IMR-90 (cell line): ENCODE measurements around the gene CDC42BPG. TPM values are rescaled to one million over a fixed set of nuclear protein-coding genes. Genes with fewer than 3 reads are reported as not detected.

Source experiments
- ATAC-seq: fragments of 200-7000 bp; cut with Tn5 transposase; 2 replicates; pipeline ENCODE4 v1.9.1; 2020; ENCODE audit warnings: low read depth, mild to moderate bottlenecking, moderate library complexity
- BruUV-seq: library from RNA; stranded (reverse); fragments of 400-500 nt; replicated peaks from 2 replicates; lab custom pipeline; 2021; lab: Mats Ljungman, UMichigan
- CTCF ChIA-PET: fragments of 300-600 bp; formaldehyde crosslinking; extraction: SDS; loops from one replicate; lab custom pipeline; 2021; ENCODE audit warnings: antibody characterized with exemption; lab: Yijun Ruan, JAX
- POLR2A ChIA-PET: fragments of 300-600 bp; sonication (Branson Sonifier 250); formaldehyde crosslinking; loops from one replicate; lab custom pipeline; 2022; ENCODE audit warnings: antibody characterized with exemption; ENCODE audit not compliant: unreplicated experiment; lab: Charles Lee
- DNase-seq: peaks from one replicate; pipeline ENCODE4 v3.0.0; 2013
- H2AFZ ChIP-seq: replicated peaks from 2 replicates; pipeline ENCODE3; 2013; ENCODE audit warnings: low read length, mild to moderate bottlenecking; ENCODE audit not compliant: poor library complexity
- H2AK5ac ChIP-seq: 2 replicates; pipeline ENCODE4 v1.6.1; 2013; ENCODE audit warnings: low read depth, low read length, inconsistent platforms
- H2AK9ac ChIP-seq: replicated peaks from 2 replicates; pipeline ENCODE3; 2013; ENCODE audit warnings: mild to moderate bottlenecking, low read depth, low read length, moderate library complexity; ENCODE audit not compliant: poor library complexity
- H2BK120ac ChIP-seq: 2 replicates; pipeline ENCODE4 v1.6.1; 2013; ENCODE audit warnings: low read depth, low read length, inconsistent platforms
- H2BK15ac ChIP-seq: 3 replicates; pipeline ENCODE4 v1.6.1; 2013; ENCODE audit warnings: low read depth, low read length, inconsistent platforms
- H2BK20ac ChIP-seq: 2 replicates; pipeline ENCODE4 v1.6.1; 2013; ENCODE audit warnings: low read depth, mild to moderate bottlenecking, inconsistent platforms, low read length, moderate library complexity
- H2BK5ac ChIP-seq: 2 replicates; pipeline ENCODE4 v1.6.1; 2013; ENCODE audit warnings: mild to moderate bottlenecking, low read depth, low read length, inconsistent platforms; ENCODE audit not compliant: poor library complexity, severe bottlenecking
- H3K14ac ChIP-seq: replicated peaks from 2 replicates; pipeline ENCODE4 v1.6.1; 2013; ENCODE audit warnings: low read depth, low read length, inconsistent platforms
- H3K18ac ChIP-seq: 2 replicates; pipeline ENCODE4 v1.6.1; 2013; ENCODE audit warnings: low read depth, low read length, control low read depth
- H3K23ac ChIP-seq: 2 replicates; pipeline ENCODE4 v1.6.1; 2013; ENCODE audit warnings: low read depth, low read length, inconsistent platforms
- H3K27ac ChIP-seq: 2 replicates; pipeline ENCODE4 v1.5.1; 2013; ENCODE audit warnings: mild to moderate bottlenecking, control low read depth, low read length; ENCODE audit not compliant: insufficient read depth
- H3K27me3 ChIP-seq: 2 replicates; pipeline ENCODE4 v1.6.1; 2013; ENCODE audit warnings: low read length; ENCODE audit not compliant: control insufficient read depth, insufficient read depth
- H3K36me3 ChIP-seq: 2 replicates; pipeline ENCODE4 v1.6.1; 2013; ENCODE audit warnings: low read length, mixed read lengths; ENCODE audit not compliant: control insufficient read depth, insufficient read depth
- H3K4ac ChIP-seq: 2 replicates; pipeline ENCODE4 v1.6.1; 2013; ENCODE audit warnings: low read depth, low read length, inconsistent platforms
- H3K4me1 ChIP-seq: 2 replicates; pipeline ENCODE4 v1.6.1; 2013; ENCODE audit warnings: low read length, mixed read lengths; ENCODE audit not compliant: control insufficient read depth, insufficient read depth
- H3K4me2 ChIP-seq: 2 replicates; pipeline ENCODE4 v1.6.1; 2013; ENCODE audit warnings: low read depth, mild to moderate bottlenecking, control low read depth, low read length, moderate library complexity
- H3K4me3 ChIP-seq: 2 replicates; pipeline ENCODE4 v1.5.1; 2013; ENCODE audit warnings: low read depth, mild to moderate bottlenecking, control low read depth, low read length, moderate library complexity; ENCODE audit not compliant: insufficient read depth
- H3K56ac ChIP-seq: 2 replicates; pipeline ENCODE4 v1.6.1; 2013; ENCODE audit warnings: low read length, inconsistent platforms; ENCODE audit not compliant: insufficient read depth; ENCODE audit errors: extremely low read depth
- H3K79me1 ChIP-seq, 2 experiments: 2 replicates each; pipeline ENCODE4 v1.6.1; 2013; ENCODE audit warnings: low read length in 2 of 2, inconsistent platforms in 1 of 2, low read depth in 1 of 2
- H3K9ac ChIP-seq: 2 replicates; pipeline ENCODE4 v1.6.1; 2013; ENCODE audit warnings: low read depth, low read length, control low read depth
- H3K9me1 ChIP-seq: 2 replicates; pipeline ENCODE4 v1.6.1; 2013; ENCODE audit warnings: low read length, inconsistent platforms; ENCODE audit not compliant: insufficient read depth
- H3K9me3 ChIP-seq: 2 replicates; pipeline ENCODE4 v1.6.1; 2013; ENCODE audit warnings: low read length; ENCODE audit not compliant: control insufficient read depth, insufficient read depth
- H4K20me1 ChIP-seq: 2 replicates; pipeline ENCODE4 v1.6.1; 2013; ENCODE audit warnings: low read length, inconsistent platforms; ENCODE audit not compliant: insufficient read depth
- H4K5ac ChIP-seq: 2 replicates; pipeline ENCODE4 v1.6.1; 2013; ENCODE audit warnings: mild to moderate bottlenecking, low read depth, low read length, control low read depth
- H4K8ac ChIP-seq, 2 experiments: 2 replicates each; pipeline ENCODE4 v1.6.1; 2013; ENCODE audit warnings: low read depth in 2 of 2, low read length in 2 of 2, control low read depth in 1 of 2, inconsistent platforms in 1 of 2
- H4K91ac ChIP-seq: 2 replicates; pipeline ENCODE4 v1.6.1; 2013; ENCODE audit warnings: low read depth, low read length, inconsistent platforms; ENCODE audit not compliant: insufficient read depth
- BHLHE40 ChIP-seq: fragments of 150-350 bp; IDR thresholded peaks from 2 replicates; pipeline ENCODE4 v1.6.1; 2016; ENCODE audit warnings: mild to moderate bottlenecking, low read depth, low read length
- CHD1 ChIP-seq: IDR thresholded peaks from 2 replicates; pipeline ENCODE4 v1.6.1; 2012; ENCODE audit warnings: low read depth, low read length, improper control_type of control experiment
- MAFK ChIP-seq: IDR thresholded peaks from 2 replicates; pipeline ENCODE4 v1.6.1; 2012; ENCODE audit warnings: low read depth, low read length, improper control_type of control experiment
- MAZ ChIP-seq: IDR thresholded peaks from 2 replicates; pipeline ENCODE4 v1.6.1; 2012; ENCODE audit warnings: low read depth, mild to moderate bottlenecking, low read length, improper control_type of control experiment, moderate library complexity, borderline replicate concordance
- MXI1 ChIP-seq: IDR thresholded peaks from 2 replicates; pipeline ENCODE4 v1.6.1; 2012; ENCODE audit warnings: low read depth, mild to moderate bottlenecking, low read length, moderate library complexity, borderline replicate concordance
- POLR2A ChIP-seq: IDR thresholded peaks from 2 replicates; pipeline ENCODE4 v1.6.1; 2012; ENCODE audit warnings: mild to moderate bottlenecking, low read depth, low read length
- RAD21 ChIP-seq: IDR thresholded peaks from 2 replicates; pipeline ENCODE4 v1.6.1; 2012; ENCODE audit warnings: low read length, improper control_type of control experiment
- SMC3 ChIP-seq: fragments of 150-350 bp; IDR thresholded peaks from 2 replicates; pipeline ENCODE4 v1.6.1; 2016; ENCODE audit warnings: low read depth, mild to moderate bottlenecking, antibody characterized with exemption, low read length, moderate library complexity
- USF2 ChIP-seq: fragments of 150-350 bp; IDR thresholded peaks from 2 replicates; pipeline ENCODE4 v1.6.1; 2017; ENCODE audit warnings: mild to moderate bottlenecking, antibody characterized with exemption, low read length, low read depth
- WGBS, 2 experiments: methylation state at CpG; one replicate each; pipeline versions ENCODE4 v1.1.5 to v1.1.7; 2013; ENCODE audit warnings: missing lambda C conversion rate in 2 of 2; ENCODE audit not compliant: insufficient read length in 1 of 2; ENCODE audit errors: extremely low coverage in 2 of 2; 5-methylcytosine and 5-hydroxymethylcytosine counted together
- dilution Hi-C: fragments of 300-500 bp; cut with HindIII; formaldehyde crosslinking; loops from one replicate; pipeline ENCODE4 v1.14.3; 2018; ENCODE audit warnings: low sequenced_read_pairs; ENCODE audit not compliant: unreplicated experiment
- in situ Hi-C: fragments of 300-500 bp; cut with MboI; formaldehyde crosslinking; loops from 3 replicates; pipeline ENCODE4 v1.14.3; 2019; ENCODE audit warnings: low sequenced_read_pairs, inconsistent platforms, mixed read lengths
- intact Hi-C: fragments of 100-400 bp; cut with micrococcal nuclease; formaldehyde crosslinking; loops from 2 replicates; pipeline ENCODE4 v1.10.0; 2022
- polyA plus RNA-seq, 3 experiments: library from polyadenylated mRNA; depleted of rRNA; stranded (reverse); fragments of >200 nt; gene quantifications; 2 replicates each; pipeline ENCODE4 v1.2.3, GENCODE V29; 2012; ENCODE audit warnings: low replicate concordance in 1 of 3
- total RNA-seq: library from RNA; depleted of rRNA; stranded (reverse); fragments of >200 nt; gene quantifications from 2 replicates; pipeline ENCODE4 v1.2.3, GENCODE V29; 2012
- TF ChIP-seq, protein P1 (sequence below): conservative IDR thresholded peaks from 2 replicates; pipeline ENCODE4 v1.5.1; 2012; ENCODE audit warnings: mild to moderate bottlenecking, low read depth, low read length, improper control_type of control experiment

The CDC42BPG gene
- total and polyA plus RNA-seq, 2 of the 4 experiments (the other 2 are of a cell fraction), result under 0.01 to 0.12 TPM

DNA sequence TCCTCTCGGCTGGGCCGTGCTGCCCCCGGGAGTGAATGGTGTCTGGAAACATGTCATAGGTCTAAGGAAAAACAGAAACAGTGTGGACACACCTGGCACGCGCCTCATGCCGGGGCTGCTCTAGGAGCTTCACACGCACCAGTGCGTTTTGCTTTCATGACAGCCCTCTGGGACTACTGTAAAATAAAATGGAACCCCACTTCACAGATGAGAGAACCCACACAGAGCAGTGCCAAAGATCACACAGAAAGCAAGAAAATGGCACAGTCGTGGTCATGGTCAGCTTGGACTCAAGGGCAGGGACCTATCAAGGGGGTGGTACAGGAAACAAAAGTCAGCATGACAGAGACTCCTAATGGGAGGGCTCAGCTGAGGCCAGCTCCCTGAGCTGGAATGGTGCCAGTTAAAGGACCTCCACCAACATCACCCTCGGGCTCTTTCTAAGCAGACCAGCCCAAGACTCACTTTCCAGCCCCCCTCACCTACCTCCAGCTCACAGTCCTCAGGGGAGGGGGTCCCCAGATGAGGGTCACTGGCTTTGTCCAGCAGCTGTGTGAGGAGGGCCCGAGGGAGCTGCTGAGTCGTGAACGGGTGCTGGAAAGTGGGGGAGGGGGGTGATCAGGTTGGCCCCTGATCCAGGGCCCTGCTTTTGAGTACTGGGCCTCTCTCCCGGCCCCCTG lies 44.7 kb downstream of the CDC42BPG start:
- Histone ChIP-seq H2BK15ac (no peak overlapping the region), H3K27ac (no peak overlapping the region), H3K23ac (no peak overlapping the region), H4K20me1 (no peaks in the 10 kb centered on the region), H3K56ac (no peak overlapping the region), H2BK120ac (no peak overlapping the region), H2AFZ (no peak overlapping the region), H3K4me1 (peaks cover 10% of the 10 kb centered on the region), H3K4ac (no peak overlapping the region), H3K4me3 (no peak overlapping the region), H4K5ac (no peak overlapping the region), H3K4me2 (no peak overlapping the region), H3K36me3 (peaks cover 30% of the 10 kb centered on the region), H3K27me3 (no peaks in the 10 kb centered on the region), H3K18ac (no peak overlapping the region), H3K14ac (no peak overlapping the region), H3K79me1 (peaks cover 4 to 13% of the 10 kb centered on the region in 2 experiments; a peak in 3 of 4 replicates), H3K9ac (no peak overlapping the region), H3K9me3 (no peaks in the 10 kb centered on the region), H2BK20ac (no peak overlapping the region), H3K9me1 (peaks cover 7% of the 10 kb centered on the region), H2BK5ac (no peak overlapping the region), H2AK9ac (no peak overlapping the region), H2AK5ac (no peak overlapping the region), H4K8ac (no peak overlapping the region), H4K91ac (no peak overlapping the region)
- no peak for ATAC-seq
- ChIA-PET POLR2A (no interaction called here), CTCF (interaction anchor here (1.0 to 1.1 kb wide), 2 partner anchors 9 to 12 kb away, joined by 3 read pairs; no protein-coding TSS in a partner anchor)
- BruUV-seq, result no TSS peak
- in situ Hi-C loops (no loop called here), dilution Hi-C loops (no loop called here), intact Hi-C loops (no loop called here)
- no peak for TF ChIP-seq CHD1
- no peak for TF ChIP-seq MAZ
- TF ChIP-seq RAD21, result no peak
- TF ChIP-seq POLR2A, result no peak
- no peak for TF ChIP-seq MXI1
- no peak for TF ChIP-seq MAFK
- TF ChIP-seq USF2, result no peak
- TF ChIP-seq, protein P1, sequence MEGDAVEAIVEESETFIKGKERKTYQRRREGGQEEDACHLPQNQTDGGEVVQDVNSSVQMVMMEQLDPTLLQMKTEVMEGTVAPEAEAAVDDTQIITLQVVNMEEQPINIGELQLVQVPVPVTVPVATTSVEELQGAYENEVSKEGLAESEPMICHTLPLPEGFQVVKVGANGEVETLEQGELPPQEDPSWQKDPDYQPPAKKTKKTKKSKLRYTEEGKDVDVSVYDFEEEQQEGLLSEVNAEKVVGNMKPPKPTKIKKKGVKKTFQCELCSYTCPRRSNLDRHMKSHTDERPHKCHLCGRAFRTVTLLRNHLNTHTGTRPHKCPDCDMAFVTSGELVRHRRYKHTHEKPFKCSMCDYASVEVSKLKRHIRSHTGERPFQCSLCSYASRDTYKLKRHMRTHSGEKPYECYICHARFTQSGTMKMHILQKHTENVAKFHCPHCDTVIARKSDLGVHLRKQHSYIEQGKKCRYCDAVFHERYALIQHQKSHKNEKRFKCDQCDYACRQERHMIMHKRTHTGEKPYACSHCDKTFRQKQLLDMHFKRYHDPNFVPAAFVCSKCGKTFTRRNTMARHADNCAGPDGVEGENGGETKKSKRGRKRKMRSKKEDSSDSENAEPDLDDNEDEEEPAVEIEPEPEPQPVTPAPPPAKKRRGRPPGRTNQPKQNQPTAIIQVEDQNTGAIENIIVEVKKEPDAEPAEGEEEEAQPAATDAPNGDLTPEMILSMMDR, result no peak
- no peak for TF ChIP-seq SMC3
- no peak for TF ChIP-seq BHLHE40
- 87% methylated on average over 2 of the region's 14 CpGs; no CpG with 5 or more reads in 1 of the 2 experiments for WGBS, 2 experiments
- DNase-seq, result no peak
